Measurements from ENCODE around the gene MTX2.

DNA sequence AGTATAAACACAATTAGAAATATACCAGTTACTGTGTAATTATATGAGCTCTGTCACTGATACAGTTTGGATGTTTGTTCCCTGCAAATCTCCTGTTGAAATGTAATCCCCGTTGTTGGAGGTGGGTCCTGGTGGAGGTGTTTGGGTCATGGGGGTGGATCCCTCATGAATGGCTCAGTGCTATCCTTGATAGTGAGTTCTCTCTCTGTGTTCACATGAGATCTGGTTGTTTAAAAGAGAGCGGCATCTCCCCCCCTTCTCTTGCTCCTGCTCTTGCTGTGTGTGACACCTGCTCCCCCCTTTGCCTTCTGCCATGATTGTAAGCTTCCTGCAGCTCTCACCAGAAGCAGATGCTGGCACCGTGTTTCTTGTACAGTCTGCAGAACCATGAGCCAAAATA lies 24.1 kb downstream of the MTX2 start:
- TF ChIP-seq RAD21 (IDR thresholded peaks at IDR 0.05; ENCODE audit: low read depth), result no peak
- TF ChIP-seq EGR1 (IDR thresholded peaks at IDR 0.05), result no peak
- TF ChIP-seq, protein P1, sequence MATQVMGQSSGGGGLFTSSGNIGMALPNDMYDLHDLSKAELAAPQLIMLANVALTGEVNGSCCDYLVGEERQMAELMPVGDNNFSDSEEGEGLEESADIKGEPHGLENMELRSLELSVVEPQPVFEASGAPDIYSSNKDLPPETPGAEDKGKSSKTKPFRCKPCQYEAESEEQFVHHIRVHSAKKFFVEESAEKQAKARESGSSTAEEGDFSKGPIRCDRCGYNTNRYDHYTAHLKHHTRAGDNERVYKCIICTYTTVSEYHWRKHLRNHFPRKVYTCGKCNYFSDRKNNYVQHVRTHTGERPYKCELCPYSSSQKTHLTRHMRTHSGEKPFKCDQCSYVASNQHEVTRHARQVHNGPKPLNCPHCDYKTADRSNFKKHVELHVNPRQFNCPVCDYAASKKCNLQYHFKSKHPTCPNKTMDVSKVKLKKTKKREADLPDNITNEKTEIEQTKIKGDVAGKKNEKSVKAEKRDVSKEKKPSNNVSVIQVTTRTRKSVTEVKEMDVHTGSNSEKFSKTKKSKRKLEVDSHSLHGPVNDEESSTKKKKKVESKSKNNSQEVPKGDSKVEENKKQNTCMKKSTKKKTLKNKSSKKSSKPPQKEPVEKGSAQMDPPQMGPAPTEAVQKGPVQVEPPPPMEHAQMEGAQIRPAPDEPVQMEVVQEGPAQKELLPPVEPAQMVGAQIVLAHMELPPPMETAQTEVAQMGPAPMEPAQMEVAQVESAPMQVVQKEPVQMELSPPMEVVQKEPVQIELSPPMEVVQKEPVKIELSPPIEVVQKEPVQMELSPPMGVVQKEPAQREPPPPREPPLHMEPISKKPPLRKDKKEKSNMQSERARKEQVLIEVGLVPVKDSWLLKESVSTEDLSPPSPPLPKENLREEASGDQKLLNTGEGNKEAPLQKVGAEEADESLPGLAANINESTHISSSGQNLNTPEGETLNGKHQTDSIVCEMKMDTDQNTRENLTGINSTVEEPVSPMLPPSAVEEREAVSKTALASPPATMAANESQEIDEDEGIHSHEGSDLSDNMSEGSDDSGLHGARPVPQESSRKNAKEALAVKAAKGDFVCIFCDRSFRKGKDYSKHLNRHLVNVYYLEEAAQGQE (IDR thresholded peaks at IDR 0.05; ENCODE audit: low read depth), result no peak
- no peak for TF ChIP-seq TEAD4 (IDR thresholded peaks at IDR 0.05)
- TF ChIP-seq EP300 (IDR thresholded peaks at IDR 0.05; ENCODE audit: borderline replicate concordance), result no peak
- no peak for TF ChIP-seq FOXM1 (IDR thresholded peaks at IDR 0.05; ENCODE audit: borderline replicate concordance, low read depth)
- TF ChIP-seq, protein P2, sequence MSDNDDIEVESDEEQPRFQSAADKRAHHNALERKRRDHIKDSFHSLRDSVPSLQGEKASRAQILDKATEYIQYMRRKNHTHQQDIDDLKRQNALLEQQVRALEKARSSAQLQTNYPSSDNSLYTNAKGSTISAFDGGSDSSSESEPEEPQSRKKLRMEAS (IDR thresholded peaks at IDR 0.05), result no peak
- no peak for TF ChIP-seq TAF1 (IDR thresholded peaks at IDR 0.05; ENCODE audit: low read depth)
- TF ChIP-seq CEBPB (IDR thresholded peaks at IDR 0.05), result no peak
- TF ChIP-seq YY1 (IDR thresholded peaks at IDR 0.05; ENCODE audit: low read depth), result no peak
- no peak for TF ChIP-seq USF1 (IDR thresholded peaks at IDR 0.05)
- TF ChIP-seq ZBTB7A (IDR thresholded peaks at IDR 0.05; ENCODE audit: low read depth), result no peak
- TF ChIP-seq NFIC (IDR thresholded peaks at IDR 0.05), result no peak
